ENCODE measurements around the gene GPRC5A.
A peak's percentile ranks its signal among the peaks of the same experiment; 100 is the strongest.
"Not testable (repeated sequence)": the region's sequence is repeated elsewhere in the genome, so short reads cannot be mapped to it uniquely, and the experiment has no call there.

GPRC5A gene

GRCh38 chr12:12891080-12891880, at the start of gene GPRC5A:
GPRC5A (plus strand) TSS chr12:12891562; CDS start chr12:12908250, 16,688 bp downstream.
- DNase-seq = peak; percentile 10 to 46

- DNase-seq = no peak
These were observed 45.5 kb upstream of the GPRC5A start for GRCh38 chr12:12845794-12846243.

GRCh38 chr12:12846780-12847179, 44.6 kb upstream of the GPRC5A start:
- peak; percentile 34 to 39 for DNase-seq

GRCh38 chr12:12853435-12853834, 37.9 kb upstream of the GPRC5A start:
- DNase-seq = no peak

- no peak for DNase-seq
These were observed 31.7 kb upstream of the GPRC5A start for GRCh38 chr12:12859690-12860089.

GRCh38 chr12:12864243-12864642, 27.1 kb upstream of the GPRC5A start:
- DNase-seq = no peak

GRCh38 chr12:12868477-12869235, 22.7 kb upstream of the GPRC5A start:
- DNase-seq = no peak

- DNase-seq = no peak
These were observed 20.9 kb upstream of the GPRC5A start for GRCh38 chr12:12870465-12870864.

GRCh38 chr12:12871587-12872138, 19.7 kb upstream of the GPRC5A start:
- DNase-seq = no peak

- DNase-seq = no peak
These were observed 19.0 kb upstream of the GPRC5A start for GRCh38 chr12:12872139-12872933.

GRCh38 chr12:12872934-12873275, 18.5 kb upstream of the GPRC5A start:
- no peak for DNase-seq

- no peak for DNase-seq
These were observed 17.3 kb upstream of the GPRC5A start for GRCh38 chr12:12874029-12874428.

- not testable (repeated sequence) for DNase-seq
These were observed 16.1 kb upstream of the GPRC5A start for GRCh38 chr12:12875301-12875700.

GRCh38 chr12:12877153-12877768, 14.1 kb upstream of the GPRC5A start:
- DNase-seq = no peak

GRCh38 chr12:12877781-12878455, 13.4 kb upstream of the GPRC5A start:
- no peak for DNase-seq

GRCh38 chr12:12880537-12880936, 10.8 kb upstream of the GPRC5A start:
- DNase-seq = no peak

GRCh38 chr12:12881151-12881909, 10.0 kb upstream of the GPRC5A start:
- no peak for DNase-seq

- DNase-seq = no peak
These were observed 9.1 kb upstream of the GPRC5A start for GRCh38 chr12:12882288-12882687.

GRCh38 chr12:12883369-12884001, 7.9 kb upstream of the GPRC5A start:
- DNase-seq = no peak

- no peak for DNase-seq
These were observed 6.1 kb upstream of the GPRC5A start for GRCh38 chr12:12885096-12885792.
